MCF 10A (cell line): Measurements from ENCODE around the gene ANO1. TPM values are rescaled to one million over a fixed set of nuclear protein-coding genes. Genes with fewer than 3 reads are reported as not detected.

ENCODE experiments used
- BruUV-seq: library from RNA; stranded (reverse); fragments of 400-500 nt; replicated peaks from 2 replicates; lab custom pipeline; 2021; lab: Mats Ljungman, UMichigan
- CTCF ChIA-PET: fragments of 300-600 bp; sonication (Branson Sonifier 250); formaldehyde crosslinking; extraction: SDS; loops from one replicate; lab custom pipeline; 2021; ENCODE audit warnings: antibody characterized with exemption, inconsistent platforms; lab: Yijun Ruan, JAX
- POLR2A ChIA-PET: fragments of 300-600, 350-650 bp; sonication (Branson Sonifier 250); formaldehyde crosslinking; extraction: SDS; loops from one replicate; lab custom pipeline; 2020; ENCODE audit warnings: antibody characterized with exemption, inconsistent platforms; lab: Yijun Ruan, JAX
- DNase-seq: peaks from one replicate; pipeline ENCODE4 v3.0.0-alpha.2; 2018; ENCODE audit not compliant: unreplicated experiment
- H3K27ac Mint-ChIP-seq: one replicate; pipeline ENCODE4 v1.8.0; 2022; ENCODE audit warnings: mild to moderate bottlenecking, low read depth, mixed read lengths; ENCODE audit not compliant: unreplicated experiment
- H3K27me3 Mint-ChIP-seq: one replicate; pipeline ENCODE4 v1.8.0; 2022; ENCODE audit warnings: mixed read lengths; ENCODE audit not compliant: insufficient read depth, unreplicated experiment
- H3K36me3 Mint-ChIP-seq: one replicate; pipeline ENCODE4 v1.8.0; 2022; ENCODE audit warnings: mild to moderate bottlenecking, moderate library complexity, mixed read lengths; ENCODE audit not compliant: insufficient read depth, unreplicated experiment
- H3K4me1 Mint-ChIP-seq: one replicate; pipeline ENCODE4 v1.8.0; 2022; ENCODE audit warnings: mixed read lengths; ENCODE audit not compliant: insufficient read depth, unreplicated experiment
- H3K4me3 Mint-ChIP-seq: one replicate; pipeline ENCODE4 v1.8.0; 2022; ENCODE audit warnings: mild to moderate bottlenecking, moderate library complexity, mixed read lengths; ENCODE audit not compliant: unreplicated experiment
- H3K9me3 Mint-ChIP-seq: one replicate; pipeline ENCODE4 v1.8.0; 2022; ENCODE audit warnings: mixed read lengths; ENCODE audit not compliant: unreplicated experiment
- intact Hi-C: fragments of 100-400 bp; cut with micrococcal nuclease; formaldehyde crosslinking; loops from 2 replicates; pipeline ENCODE4 v1.14.1; 2022
- total RNA-seq: library from RNA; stranded (reverse); gene quantifications from 2 replicates; pipeline ENCODE4 v1.2.3, GENCODE V29; 2022
- TF ChIP-seq, protein P1 (sequence below): fragments of 200-600 bp; IDR thresholded peaks from one replicate; pipeline ENCODE4 v1.8.0; 2022; ENCODE audit warnings: antibody characterized with exemption, mild to moderate bottlenecking; ENCODE audit not compliant: unreplicated experiment

ANO1 gene
- total RNA-seq, 1 experiment from 2014 or later, result not detected

DNA sequence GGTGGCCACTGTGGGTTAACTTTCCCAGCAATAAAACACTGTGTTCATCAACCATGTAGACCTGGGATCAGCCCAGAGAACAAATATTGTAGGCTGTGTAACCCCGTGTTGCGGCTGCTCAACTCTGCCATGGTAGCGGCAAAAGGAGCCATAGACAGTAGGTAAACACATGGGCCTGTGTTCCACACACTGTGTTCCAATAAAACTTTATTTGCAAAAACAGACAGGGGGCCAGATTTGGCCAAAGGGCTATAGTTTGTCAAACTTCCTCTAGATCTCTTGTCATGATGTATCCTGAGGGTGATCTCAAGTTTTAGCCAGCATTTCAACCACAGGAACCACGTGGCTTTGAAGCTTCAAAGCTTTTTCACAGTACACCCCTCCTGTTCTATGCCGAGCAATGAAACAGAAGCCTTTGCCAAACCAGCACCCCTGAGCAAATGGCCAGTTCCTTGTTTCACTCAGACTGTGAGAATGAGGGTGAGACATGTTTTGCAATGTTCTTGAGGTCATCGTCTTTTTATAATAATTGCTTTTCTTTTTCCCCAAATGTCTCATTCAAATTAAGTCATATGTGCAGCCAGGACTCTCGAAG lies 75.1 kb downstream of the ANO1 start:
- Mint-ChIP-seq H3K4me3 (no peak overlapping the region), H3K36me3 (no peaks in the 10 kb centered on the region), H3K9me3 (no peaks in the 10 kb centered on the region), H3K4me1 (peaks cover 16% of the 10 kb centered on the region), H3K27ac (no peak overlapping the region), H3K27me3 (peaks cover 10% of the 10 kb centered on the region)
- BruUV-seq, result no TSS peak
- DNase-seq, result no peak
- ChIA-PET CTCF (interaction anchor here (0.6 kb wide), 1 partner anchor 14 kb away, joined by 3 read pairs; no protein-coding TSS in a partner anchor), POLR2A (interaction anchor here (0.6 kb wide), 1 partner anchor 11 kb away, joined by 3 read pairs; no protein-coding TSS in a partner anchor)
- intact Hi-C loops, result no loop called here
- TF ChIP-seq, protein P1, sequence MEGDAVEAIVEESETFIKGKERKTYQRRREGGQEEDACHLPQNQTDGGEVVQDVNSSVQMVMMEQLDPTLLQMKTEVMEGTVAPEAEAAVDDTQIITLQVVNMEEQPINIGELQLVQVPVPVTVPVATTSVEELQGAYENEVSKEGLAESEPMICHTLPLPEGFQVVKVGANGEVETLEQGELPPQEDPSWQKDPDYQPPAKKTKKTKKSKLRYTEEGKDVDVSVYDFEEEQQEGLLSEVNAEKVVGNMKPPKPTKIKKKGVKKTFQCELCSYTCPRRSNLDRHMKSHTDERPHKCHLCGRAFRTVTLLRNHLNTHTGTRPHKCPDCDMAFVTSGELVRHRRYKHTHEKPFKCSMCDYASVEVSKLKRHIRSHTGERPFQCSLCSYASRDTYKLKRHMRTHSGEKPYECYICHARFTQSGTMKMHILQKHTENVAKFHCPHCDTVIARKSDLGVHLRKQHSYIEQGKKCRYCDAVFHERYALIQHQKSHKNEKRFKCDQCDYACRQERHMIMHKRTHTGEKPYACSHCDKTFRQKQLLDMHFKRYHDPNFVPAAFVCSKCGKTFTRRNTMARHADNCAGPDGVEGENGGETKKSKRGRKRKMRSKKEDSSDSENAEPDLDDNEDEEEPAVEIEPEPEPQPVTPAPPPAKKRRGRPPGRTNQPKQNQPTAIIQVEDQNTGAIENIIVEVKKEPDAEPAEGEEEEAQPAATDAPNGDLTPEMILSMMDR, result no peak

DNA sequence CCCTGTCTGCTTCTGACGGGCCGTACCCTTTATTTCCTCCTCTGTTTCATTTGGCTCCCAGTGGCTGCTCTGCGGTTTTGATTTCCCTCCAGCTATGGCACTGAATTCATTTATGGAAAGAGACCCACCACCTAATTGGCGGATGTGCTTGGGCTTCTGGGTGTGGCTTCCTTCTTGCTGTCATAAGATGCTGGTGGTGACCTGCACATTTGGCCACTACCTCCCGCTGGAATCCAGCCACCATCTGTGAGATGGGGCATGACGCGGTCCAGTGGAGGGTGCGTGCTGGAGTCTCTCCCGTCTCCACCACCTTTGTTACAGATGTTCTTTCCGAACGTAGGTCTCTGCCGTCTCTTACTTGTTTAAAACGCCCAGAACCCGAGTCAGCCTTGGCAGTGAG lies 77.3 kb downstream of the ANO1 start:
- no TSS peak for BruUV-seq
- intact Hi-C loops, result no loop called here
- Mint-ChIP-seq H3K27me3 (peaks cover 10% of the 10 kb centered on the region), H3K9me3 (no peaks in the 10 kb centered on the region), H3K4me1 (peaks cover 27% of the 10 kb centered on the region), H3K36me3 (no peaks in the 10 kb centered on the region), H3K27ac (no peak overlapping the region), H3K4me3 (no peak overlapping the region)
- CTCF ChIA-PET, result no interaction called here
- TF ChIP-seq, protein P1, result no peak
- POLR2A ChIA-PET, result interaction anchor here (0.6 kb wide), 1 partner anchor 821 kb away, joined by 3 read pairs; no protein-coding TSS in a partner anchor
- peak; percentile 69 for DNase-seq

DNA sequence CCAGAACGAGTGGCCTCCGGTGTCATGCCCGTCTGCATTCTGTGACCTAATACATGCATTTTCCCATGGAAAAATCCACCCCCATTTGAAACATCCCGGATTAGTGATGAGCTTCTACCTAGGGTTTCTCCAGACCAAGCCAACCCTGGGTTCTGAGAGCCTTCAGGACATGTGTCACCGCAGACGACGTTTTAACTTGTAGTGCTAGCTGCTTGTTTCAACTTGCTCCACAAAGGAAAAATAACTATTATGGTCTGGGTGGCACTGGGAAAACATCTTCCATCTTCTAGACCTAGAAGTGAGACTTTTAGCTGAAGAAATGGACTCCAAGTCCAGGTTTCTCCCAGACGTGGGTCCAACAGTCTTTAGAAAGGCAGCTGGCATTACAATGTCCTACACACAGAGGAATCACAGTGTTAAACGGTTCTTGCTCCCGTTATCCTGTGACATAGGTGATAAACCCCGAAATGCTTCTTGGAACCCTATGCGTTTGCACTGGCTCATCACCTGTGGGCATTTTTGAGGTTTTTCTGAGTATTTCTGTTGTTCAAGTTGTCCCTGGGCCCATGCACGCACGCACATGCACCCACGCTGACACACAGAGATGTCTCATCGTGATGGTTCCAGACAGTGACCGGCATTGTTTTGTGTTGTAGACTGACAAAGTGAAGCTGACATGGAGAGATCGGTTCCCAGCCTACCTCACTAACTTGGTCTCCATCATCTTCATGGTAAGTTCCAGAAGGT lies 78.3 kb downstream of the ANO1 start:
- BruUV-seq, result no TSS peak
- Mint-ChIP-seq H3K27me3 (peaks cover 10% of the 10 kb centered on the region), H3K4me1 (peaks cover 27% of the 10 kb centered on the region), H3K36me3 (no peaks in the 10 kb centered on the region), H3K4me3 (no peak overlapping the region), H3K9me3 (no peaks in the 10 kb centered on the region), H3K27ac (no peak overlapping the region)
- intact Hi-C loops, result no loop called here
- ChIA-PET POLR2A (interaction anchor here (0.6 kb wide), 1 partner anchor 243 kb away, joined by 3 read pairs; no protein-coding TSS in a partner anchor), CTCF (interaction anchor here (0.7 kb wide), 1 partner anchor 13 kb away, joined by 3 read pairs; no protein-coding TSS in a partner anchor)
- no peak for DNase-seq
- TF ChIP-seq, protein P1, result no peak

DNA sequence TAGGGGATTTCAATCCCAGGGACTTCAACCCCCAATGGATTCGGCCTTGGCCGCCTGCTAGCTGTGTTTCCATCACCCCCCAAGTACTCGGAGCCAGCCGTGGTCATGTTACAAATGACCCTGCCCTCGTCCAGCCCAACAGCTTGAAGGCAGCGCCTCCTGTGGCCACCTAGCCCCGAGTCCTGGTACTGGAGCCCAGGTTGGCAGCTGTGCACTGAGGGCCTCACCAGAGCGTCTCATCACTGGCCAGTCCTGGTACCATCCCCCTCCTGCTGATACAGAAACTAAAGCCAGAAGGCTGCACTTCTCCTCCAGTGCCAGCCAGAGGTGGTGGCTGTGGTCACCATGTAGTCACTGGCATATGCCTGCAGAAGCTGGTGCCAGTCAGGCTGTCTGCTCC lies 80.1 kb downstream of the ANO1 start:
- Mint-ChIP-seq H3K36me3 (no peaks in the 10 kb centered on the region), H3K9me3 (no peaks in the 10 kb centered on the region), H3K4me1 (peaks cover 27% of the 10 kb centered on the region), H3K27ac (no peak overlapping the region), H3K27me3 (peaks cover 6% of the 10 kb centered on the region), H3K4me3 (no peak overlapping the region)
- intact Hi-C loops, result no loop called here
- peak; percentile 29 for DNase-seq
- TF ChIP-seq, protein P1, result peak; percentile 13
- CTCF ChIA-PET, result interaction anchor here (0.8 kb wide), 1 partner anchor 9 kb away, joined by 3 read pairs; no protein-coding TSS in a partner anchor
- POLR2A ChIA-PET, result no interaction called here
- BruUV-seq, result no TSS peak
